HG03095 (cell line): ENCODE measurements around the gene CSNK1D.
"Not testable (repeated sequence)": the region's sequence is repeated elsewhere in the genome, so short reads cannot be mapped to it uniquely, and the experiment has no call there.

Source experiments
- ATAC-seq: cut with Tn5 transposase; IDR thresholded peaks from one replicate; pipeline ENCODE4 v1.9.1; 2021; ENCODE audit warnings: moderate library complexity; ENCODE audit not compliant: unreplicated experiment

The CSNK1D gene

DNA sequence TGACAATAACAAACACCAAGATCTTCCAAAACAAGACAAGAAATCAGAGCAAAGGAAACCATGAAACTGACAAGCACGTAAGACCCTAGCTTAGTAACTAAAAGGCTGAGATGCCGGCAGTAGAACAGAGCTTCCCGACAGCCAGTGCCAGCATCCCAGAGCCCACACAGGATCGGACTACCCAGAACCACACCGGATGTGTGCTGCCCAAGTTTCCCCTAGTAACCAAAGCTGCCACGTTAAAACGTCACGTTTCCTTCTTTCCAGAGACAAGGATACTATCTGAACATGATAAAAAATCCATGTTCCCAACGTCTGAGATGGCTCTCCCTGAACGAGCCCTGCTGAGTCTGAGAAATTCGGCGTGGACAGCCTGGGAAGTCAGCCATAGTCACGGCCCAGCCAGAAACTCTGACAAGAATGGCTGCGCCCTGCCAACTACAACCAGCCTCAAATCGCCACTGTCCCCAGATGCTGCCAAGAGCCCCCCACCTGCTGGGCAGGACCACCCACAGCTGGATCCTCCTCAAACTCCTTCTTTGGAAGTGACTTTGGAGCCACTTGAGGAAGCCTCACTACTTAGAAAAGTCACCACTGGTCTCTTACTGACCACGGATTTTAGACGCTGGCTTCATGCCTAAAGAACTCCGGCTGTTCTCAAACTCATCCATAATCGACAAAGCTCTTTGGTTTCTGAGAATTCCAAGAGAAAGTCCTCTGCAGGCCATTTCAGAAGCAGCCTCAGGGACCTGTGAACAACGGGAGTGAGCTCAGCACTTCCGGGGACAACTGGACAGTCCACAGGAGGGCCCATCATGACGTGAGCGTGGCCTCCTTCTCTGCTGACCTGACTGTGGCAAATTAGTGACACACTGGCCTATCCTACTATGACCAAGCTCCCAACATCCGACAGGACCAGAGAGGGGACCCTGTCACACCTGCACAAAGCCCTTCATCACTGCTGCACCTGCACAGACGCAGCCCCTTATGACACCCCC, 77.5 kb downstream of the CSNK1D start:
- no peak for ATAC-seq

DNA sequence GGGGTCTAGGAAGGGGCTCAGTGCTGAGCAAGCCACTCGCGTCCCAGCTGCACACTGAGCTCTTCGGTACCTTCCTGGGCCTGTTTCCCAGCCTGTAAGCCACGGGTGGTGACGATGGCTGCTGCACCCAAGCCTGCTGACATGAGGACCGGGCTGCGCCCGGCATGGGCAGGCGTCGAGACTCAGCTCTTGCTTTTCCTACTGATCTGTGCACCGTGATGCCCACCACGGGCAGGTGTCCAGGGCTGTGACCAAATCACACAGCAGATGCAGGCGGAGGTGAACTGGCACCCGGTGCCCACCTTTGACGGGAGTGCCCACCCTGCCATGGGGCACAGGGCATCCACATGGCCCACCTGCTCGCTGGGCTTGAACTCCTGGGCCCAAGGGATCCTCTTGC, 78.7 kb downstream of the CSNK1D start:
- no peak for ATAC-seq

DNA sequence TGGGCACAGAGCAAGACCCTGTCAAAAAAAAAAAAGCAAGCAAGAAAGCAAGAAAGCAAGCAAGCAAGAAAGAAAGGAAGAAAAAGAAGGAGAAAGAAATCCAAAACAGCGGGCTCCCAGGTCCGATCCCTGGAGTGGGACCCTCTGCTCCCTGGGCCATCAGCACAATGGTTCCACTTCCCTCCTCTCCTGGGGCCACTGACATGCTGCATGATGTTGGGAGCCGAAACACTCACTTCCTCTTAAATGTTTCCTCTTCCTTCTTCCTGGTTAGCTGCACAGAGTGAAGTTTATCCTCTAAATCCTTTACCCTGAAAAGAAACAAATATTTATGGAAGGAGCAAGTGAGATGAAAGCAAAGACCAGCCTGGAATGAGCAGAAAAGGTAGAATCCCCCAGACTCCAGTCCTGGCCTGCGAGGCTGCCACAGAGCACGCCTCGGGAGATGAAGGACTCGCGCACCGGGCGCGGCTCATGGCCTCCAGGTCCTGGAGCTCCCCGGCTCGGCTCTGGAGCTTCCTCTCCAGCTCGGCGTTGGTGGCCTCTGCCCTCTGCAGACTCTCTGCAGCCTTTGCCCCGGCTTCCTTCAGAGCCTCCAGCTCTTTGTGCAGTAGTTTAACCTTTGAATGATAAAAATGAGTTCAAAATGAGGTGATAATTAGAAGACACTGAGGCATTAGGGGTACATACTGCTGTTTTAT, 79.8 kb downstream of the CSNK1D start:
- no peak for ATAC-seq

DNA sequence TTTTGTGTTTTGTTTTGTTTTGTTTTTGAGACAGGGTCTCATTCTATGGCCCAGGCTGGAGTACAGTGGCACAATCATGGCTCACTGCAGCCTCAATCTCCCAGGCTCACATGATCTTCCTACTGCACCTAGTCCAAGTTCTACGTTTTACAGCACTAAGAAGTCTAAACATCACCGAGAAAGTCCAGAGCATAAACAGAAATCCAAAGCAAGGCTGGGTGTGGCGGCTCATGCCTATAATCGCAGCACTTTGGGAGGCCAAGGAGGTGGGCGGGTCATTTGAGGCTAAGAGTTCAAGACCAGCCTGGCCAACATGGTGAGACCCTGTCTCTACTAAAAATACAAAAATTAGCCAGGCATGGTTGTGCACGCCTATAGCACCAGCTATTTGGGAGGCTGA, 80.5 kb downstream of the CSNK1D start:
- not testable (repeated sequence) for ATAC-seq
